WTC11 (cell line): Measurements from ENCODE around the gene IRX2. TPM values are rescaled to one million over a fixed set of nuclear protein-coding genes. Genes with fewer than 3 reads are reported as not detected.
A peak's percentile ranks its signal among the peaks of the same experiment; 100 is the strongest.

ENCODE experiments used
- ATAC-seq: fragments of 200-7000 bp; cut with Tn5 transposase; 2 replicates; pipeline ENCODE4 v1.10.0; 2021; ENCODE audit warnings: mild to moderate bottlenecking, moderate library complexity
- CTCF ChIA-PET: fragments of 300-600 bp; sonication (Branson Sonifier 250); formaldehyde crosslinking; loops from one replicate; lab custom pipeline; 2021; ENCODE audit warnings: antibody characterized with exemption; lab: Charles Lee
- POLR2A ChIA-PET: fragments of 350-600 bp; sonication (Branson Sonifier 250); formaldehyde crosslinking; loops from one replicate; lab custom pipeline; 2021; ENCODE audit warnings: antibody characterized with exemption; lab: Charles Lee
- DNase-seq: peaks from one replicate; pipeline ENCODE4 v3.0.0; 2021; ENCODE audit warnings: low spot score
- H3K27ac Mint-ChIP-seq: 2 replicates; pipeline ENCODE4 v1.8.0; 2021; ENCODE audit warnings: mixed read lengths
- H3K27me3 Mint-ChIP-seq: 2 replicates; pipeline ENCODE4 v1.8.0; 2021; ENCODE audit warnings: low read depth, mild to moderate bottlenecking, moderate library complexity, mixed read lengths
- H3K36me3 Mint-ChIP-seq: 2 replicates; pipeline ENCODE4 v1.8.0; 2021; ENCODE audit warnings: mixed read lengths
- H3K4me1 Mint-ChIP-seq: 2 replicates; pipeline ENCODE4 v1.8.0; 2022; ENCODE audit warnings: mixed read lengths
- H3K4me3 Mint-ChIP-seq: 2 replicates; pipeline ENCODE4 v1.8.0; 2021; ENCODE audit warnings: mild to moderate bottlenecking, moderate library complexity, mixed read lengths
- H3K9me3 Mint-ChIP-seq: 2 replicates; pipeline ENCODE4 v1.8.0; 2021; ENCODE audit warnings: mixed read lengths
- CREB1 ChIP-seq: sonication (generic); formaldehyde crosslinking; IDR thresholded peaks from 2 replicates; pipeline ENCODE4 v1.8.0; 2023; ENCODE audit warnings: mild to moderate bottlenecking, missing genetic modification reagents
- ELF4 ChIP-seq: sonication (generic); formaldehyde crosslinking; IDR thresholded peaks from 2 replicates; pipeline ENCODE4 v1.8.1; 2022; ENCODE audit warnings: low read depth, mild to moderate bottlenecking, moderate library complexity, missing genetic modification reagents
- GRHL2 ChIP-seq: fragments of 250-450 bp; sonication (Bioruptor Pico); IDR thresholded peaks from 2 replicates; pipeline ENCODE4 v1.8.0; 2022; ENCODE audit warnings: mild to moderate bottlenecking, moderate library complexity; ENCODE audit not compliant: insufficient replicate concordance, severe bottlenecking
- GTF2I ChIP-seq: fragments of 250-450 bp; sonication (Bioruptor Pico); conservative IDR thresholded peaks from 2 replicates; pipeline ENCODE4 v1.4.0; 2021; ENCODE audit warnings: mild to moderate bottlenecking
- JUN ChIP-seq: sonication (generic); formaldehyde crosslinking; IDR thresholded peaks from 2 replicates; pipeline ENCODE4 v1.8.0; 2023; ENCODE audit warnings: mild to moderate bottlenecking, missing genetic modification reagents
- MYBL2 ChIP-seq: sonication (generic); formaldehyde crosslinking; IDR thresholded peaks from 2 replicates; pipeline ENCODE4 v1.8.1; 2023; ENCODE audit warnings: mild to moderate bottlenecking, moderate library complexity, missing genetic modification reagents
- PRRX2 ChIP-seq: fragments of 250-450 bp; sonication (Bioruptor Pico); IDR thresholded peaks from 2 replicates; pipeline ENCODE4 v1.8.0; 2021; ENCODE audit warnings: mild to moderate bottlenecking
- RELA ChIP-seq: sonication (generic); formaldehyde crosslinking; IDR thresholded peaks from 2 replicates; pipeline ENCODE4 v1.8.1; 2022; ENCODE audit warnings: missing genetic modification reagents, mild to moderate bottlenecking, borderline replicate concordance
- RORB ChIP-seq: fragments of 250-450 bp; sonication (Bioruptor Pico); IDR thresholded peaks from 2 replicates; pipeline ENCODE4 v1.9.0; 2021; ENCODE audit warnings: mild to moderate bottlenecking
- SP1 ChIP-seq: sonication (generic); formaldehyde crosslinking; conservative IDR thresholded peaks from 2 replicates; pipeline ENCODE4 v1.8.1; 2022; ENCODE audit warnings: missing genetic modification reagents
- TEAD4 ChIP-seq: sonication (generic); formaldehyde crosslinking; IDR thresholded peaks from 2 replicates; pipeline ENCODE4 v1.8.0; 2022; ENCODE audit warnings: mild to moderate bottlenecking, missing genetic modification reagents
- ZNF317 ChIP-seq: sonication (generic); formaldehyde crosslinking; IDR thresholded peaks from 2 replicates; pipeline ENCODE4 v1.8.1; 2023; ENCODE audit warnings: low read depth, mild to moderate bottlenecking, moderate library complexity, missing genetic modification reagents, borderline replicate concordance
- ZNF416 ChIP-seq: fragments of 250-450 bp; sonication (Bioruptor Pico); IDR thresholded peaks from 2 replicates; pipeline ENCODE4 v1.9.0; 2021; ENCODE audit warnings: mild to moderate bottlenecking, inconsistent platforms
- ZNF671 ChIP-seq: fragments of 250-450 bp; sonication (Bioruptor Pico); IDR thresholded peaks from 2 replicates; pipeline ENCODE4 v1.8.0; 2021; ENCODE audit warnings: mild to moderate bottlenecking
- total RNA-seq: library from RNA; stranded (reverse); gene quantifications from 3 replicates; pipeline ENCODE4 v1.2.3, GENCODE V29; 2021
- TF ChIP-seq, protein P1 (sequence below): sonication (generic); formaldehyde crosslinking; IDR thresholded peaks from 2 replicates; pipeline ENCODE4 v1.8.1; 2022; ENCODE audit warnings: missing genetic modification reagents, borderline replicate concordance
- TF ChIP-seq, protein P2 (sequence below): sonication (generic); formaldehyde crosslinking; IDR thresholded peaks from 2 replicates; pipeline ENCODE4 v1.8.0; 2022; ENCODE audit warnings: mild to moderate bottlenecking, missing genetic modification reagents
- TF ChIP-seq, protein P3 (sequence below): fragments of 250-450 bp; sonication (Bioruptor Pico); IDR thresholded peaks from 2 replicates; pipeline ENCODE4 v2.1.2; 2022; ENCODE audit warnings: mild to moderate bottlenecking, moderate library complexity
- TF ChIP-seq, protein P4 (sequence below): sonication (generic); formaldehyde crosslinking; IDR thresholded peaks from 2 replicates; pipeline ENCODE4 v1.8.1; 2023; ENCODE audit warnings: mild to moderate bottlenecking, missing genetic modification reagents, borderline replicate concordance
- TF ChIP-seq, protein P5 (sequence below): sonication (generic); formaldehyde crosslinking; IDR thresholded peaks from 2 replicates; pipeline ENCODE4 v1.8.0; 2022; ENCODE audit warnings: mild to moderate bottlenecking, missing genetic modification reagents
- TF ChIP-seq, protein P6 (sequence below): fragments of 200-600 bp; IDR thresholded peaks from 2 replicates; pipeline ENCODE4 v1.8.0; 2022; ENCODE audit warnings: antibody characterized with exemption

IRX2 gene
- total RNA-seq, 1 experiment from 2014 or later: 63.2 TPM

DNA sequence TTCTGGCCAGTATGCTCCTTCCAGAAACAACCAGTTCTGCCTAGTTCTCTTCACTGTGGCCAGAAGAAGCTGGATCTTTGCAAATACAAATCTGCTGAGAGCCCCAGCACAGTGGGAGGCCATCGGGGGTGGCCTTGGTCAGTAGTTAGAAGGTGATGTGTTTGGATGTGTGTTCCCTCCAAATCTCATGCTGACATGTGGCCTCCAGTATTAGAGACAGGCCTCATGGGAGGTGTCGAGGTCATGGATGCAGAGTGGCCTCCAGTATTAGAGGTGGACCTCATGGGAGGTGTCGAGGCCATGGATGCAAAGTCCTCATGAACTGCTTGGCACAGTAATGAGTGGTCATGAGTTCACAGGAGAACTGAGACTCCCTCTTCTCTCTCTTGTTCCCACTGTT lies 7.6 kb upstream of the IRX2 start:
- ATAC-seq: no peak
- Mint-ChIP-seq H3K27ac (no peak overlapping the region), H3K9me3 (no peaks in the 10 kb centered on the region), H3K4me1 (peaks cover 62% of the 10 kb centered on the region), H3K27me3 (peaks cover 69% of the 10 kb centered on the region), H3K36me3 (peaks cover 2% of the 10 kb centered on the region; the same call in 1 of the 2 replicates), H3K4me3 (no peak overlapping the region)
- no peak for DNase-seq
- CTCF ChIA-PET: interaction anchor here (1.2 kb wide), 1 partner anchor 46 kb away, joined by 4 read pairs; no protein-coding TSS in a partner anchor
- POLR2A ChIA-PET: interaction anchor here (1.0 kb wide), 1 partner anchor 9 kb away, joined by 3 read pairs; no protein-coding TSS in a partner anchor
- TF ChIP-seq, protein P1, sequence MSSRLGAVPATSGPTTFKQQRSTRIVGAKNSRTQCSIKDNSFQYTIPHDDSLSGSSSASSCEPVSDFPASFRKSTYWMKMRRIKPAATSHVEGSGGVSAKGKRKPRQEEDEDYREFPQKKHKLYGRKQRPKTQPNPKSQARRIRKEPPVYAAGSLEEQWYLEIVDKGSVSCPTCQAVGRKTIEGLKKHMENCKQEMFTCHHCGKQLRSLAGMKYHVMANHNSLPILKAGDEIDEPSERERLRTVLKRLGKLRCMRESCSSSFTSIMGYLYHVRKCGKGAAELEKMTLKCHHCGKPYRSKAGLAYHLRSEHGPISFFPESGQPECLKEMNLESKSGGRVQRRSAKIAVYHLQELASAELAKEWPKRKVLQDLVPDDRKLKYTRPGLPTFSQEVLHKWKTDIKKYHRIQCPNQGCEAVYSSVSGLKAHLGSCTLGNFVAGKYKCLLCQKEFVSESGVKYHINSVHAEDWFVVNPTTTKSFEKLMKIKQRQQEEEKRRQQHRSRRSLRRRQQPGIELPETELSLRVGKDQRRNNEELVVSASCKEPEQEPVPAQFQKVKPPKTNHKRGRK (CRISPR knock-in tag): no peak
- TF ChIP-seq, protein P2, sequence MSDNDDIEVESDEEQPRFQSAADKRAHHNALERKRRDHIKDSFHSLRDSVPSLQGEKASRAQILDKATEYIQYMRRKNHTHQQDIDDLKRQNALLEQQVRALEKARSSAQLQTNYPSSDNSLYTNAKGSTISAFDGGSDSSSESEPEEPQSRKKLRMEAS (CRISPR knock-in tag): peak; percentile 68

DNA sequence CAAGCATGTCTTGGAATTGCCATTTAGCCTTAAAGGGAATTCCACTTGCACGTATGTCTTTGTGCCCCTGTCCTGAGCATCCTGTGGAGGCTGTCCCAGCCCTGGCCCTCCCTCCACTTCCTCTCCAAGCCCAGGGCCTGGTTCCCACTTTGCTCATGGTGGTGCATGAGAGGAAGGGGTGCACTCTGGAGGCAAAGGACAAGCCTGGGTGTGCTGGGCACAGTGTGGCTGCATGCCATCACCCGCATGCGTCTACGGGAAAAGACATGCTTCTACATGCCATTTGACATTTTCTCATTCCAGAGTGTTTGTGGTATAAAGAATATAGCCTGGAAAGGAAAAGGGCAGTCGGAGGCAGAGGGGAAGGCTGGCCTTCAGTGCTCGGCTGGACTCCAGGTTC lies 7.2 kb upstream of the IRX2 start:
- DNase-seq (no peak), ATAC-seq (no peak)
- H3K27me3 Mint-ChIP-seq: peaks cover 67% of the 10 kb centered on the region
- H3K9me3 Mint-ChIP-seq: no peaks in the 10 kb centered on the region
- H3K27ac Mint-ChIP-seq: no peak overlapping the region
- CTCF ChIA-PET: no interaction called here
- peaks cover 2% of the 10 kb centered on the region; the same call in 1 of the 2 replicates for H3K36me3 Mint-ChIP-seq
- POLR2A ChIA-PET: interaction anchor here (1.0 kb wide), 1 partner anchor 9 kb away, joined by 3 read pairs; no protein-coding TSS in a partner anchor
- peaks cover 63% of the 10 kb centered on the region for H3K4me1 Mint-ChIP-seq
- TF ChIP-seq, protein P3, sequence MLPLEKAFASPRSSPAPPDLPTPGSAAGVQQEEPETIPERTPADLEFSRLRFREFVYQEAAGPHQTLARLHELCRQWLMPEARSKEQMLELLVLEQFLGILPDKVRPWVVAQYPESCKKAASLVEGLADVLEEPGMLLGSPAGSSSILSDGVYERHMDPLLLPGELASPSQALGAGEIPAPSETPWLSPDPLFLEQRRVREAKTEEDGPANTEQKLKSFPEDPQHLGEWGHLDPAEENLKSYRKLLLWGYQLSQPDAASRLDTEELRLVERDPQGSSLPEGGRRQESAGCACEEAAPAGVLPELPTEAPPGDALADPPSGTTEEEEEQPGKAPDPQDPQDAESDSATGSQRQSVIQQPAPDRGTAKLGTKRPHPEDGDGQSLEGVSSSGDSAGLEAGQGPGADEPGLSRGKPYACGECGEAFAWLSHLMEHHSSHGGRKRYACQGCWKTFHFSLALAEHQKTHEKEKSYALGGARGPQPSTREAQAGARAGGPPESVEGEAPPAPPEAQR (CRISPR knock-in tag): no peak
- TF ChIP-seq RELA (CRISPR knock-in tag) (no peak), MYBL2 (CRISPR knock-in tag) (no peak), PRRX2 (CRISPR knock-in tag) (no peak), GTF2I (CRISPR knock-in tag) (no peak), CREB1 (CRISPR knock-in tag) (no peak), ZNF317 (no peak), SP1 (CRISPR knock-in tag) (no peak), GRHL2 (CRISPR knock-in tag) (no peak), ELF4 (CRISPR knock-in tag) (no peak), TEAD4 (CRISPR knock-in tag) (no peak), ZNF416 (CRISPR knock-in tag) (no peak), ZNF671 (CRISPR knock-in tag) (no peak), RORB (no peak), JUN (no peak)
- TF ChIP-seq, protein P4, sequence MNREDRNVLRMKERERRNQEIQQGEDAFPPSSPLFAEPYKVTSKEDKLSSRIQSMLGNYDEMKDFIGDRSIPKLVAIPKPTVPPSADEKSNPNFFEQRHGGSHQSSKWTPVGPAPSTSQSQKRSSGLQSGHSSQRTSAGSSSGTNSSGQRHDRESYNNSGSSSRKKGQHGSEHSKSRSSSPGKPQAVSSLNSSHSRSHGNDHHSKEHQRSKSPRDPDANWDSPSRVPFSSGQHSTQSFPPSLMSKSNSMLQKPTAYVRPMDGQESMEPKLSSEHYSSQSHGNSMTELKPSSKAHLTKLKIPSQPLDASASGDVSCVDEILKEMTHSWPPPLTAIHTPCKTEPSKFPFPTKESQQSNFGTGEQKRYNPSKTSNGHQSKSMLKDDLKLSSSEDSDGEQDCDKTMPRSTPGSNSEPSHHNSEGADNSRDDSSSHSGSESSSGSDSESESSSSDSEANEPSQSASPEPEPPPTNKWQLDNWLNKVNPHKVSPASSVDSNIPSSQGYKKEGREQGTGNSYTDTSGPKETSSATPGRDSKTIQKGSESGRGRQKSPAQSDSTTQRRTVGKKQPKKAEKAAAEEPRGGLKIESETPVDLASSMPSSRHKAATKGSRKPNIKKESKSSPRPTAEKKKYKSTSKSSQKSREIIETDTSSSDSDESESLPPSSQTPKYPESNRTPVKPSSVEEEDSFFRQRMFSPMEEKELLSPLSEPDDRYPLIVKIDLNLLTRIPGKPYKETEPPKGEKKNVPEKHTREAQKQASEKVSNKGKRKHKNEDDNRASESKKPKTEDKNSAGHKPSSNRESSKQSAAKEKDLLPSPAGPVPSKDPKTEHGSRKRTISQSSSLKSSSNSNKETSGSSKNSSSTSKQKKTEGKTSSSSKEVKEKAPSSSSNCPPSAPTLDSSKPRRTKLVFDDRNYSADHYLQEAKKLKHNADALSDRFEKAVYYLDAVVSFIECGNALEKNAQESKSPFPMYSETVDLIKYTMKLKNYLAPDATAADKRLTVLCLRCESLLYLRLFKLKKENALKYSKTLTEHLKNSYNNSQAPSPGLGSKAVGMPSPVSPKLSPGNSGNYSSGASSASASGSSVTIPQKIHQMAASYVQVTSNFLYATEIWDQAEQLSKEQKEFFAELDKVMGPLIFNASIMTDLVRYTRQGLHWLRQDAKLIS (CRISPR knock-in tag): no peak
- TF ChIP-seq, protein P5, sequence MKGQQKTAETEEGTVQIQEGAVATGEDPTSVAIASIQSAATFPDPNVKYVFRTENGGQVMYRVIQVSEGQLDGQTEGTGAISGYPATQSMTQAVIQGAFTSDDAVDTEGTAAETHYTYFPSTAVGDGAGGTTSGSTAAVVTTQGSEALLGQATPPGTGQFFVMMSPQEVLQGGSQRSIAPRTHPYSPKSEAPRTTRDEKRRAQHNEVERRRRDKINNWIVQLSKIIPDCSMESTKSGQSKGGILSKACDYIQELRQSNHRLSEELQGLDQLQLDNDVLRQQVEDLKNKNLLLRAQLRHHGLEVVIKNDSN: no peak
- TF ChIP-seq, protein P1 (CRISPR knock-in tag): no peak
- TF ChIP-seq, protein P6, sequence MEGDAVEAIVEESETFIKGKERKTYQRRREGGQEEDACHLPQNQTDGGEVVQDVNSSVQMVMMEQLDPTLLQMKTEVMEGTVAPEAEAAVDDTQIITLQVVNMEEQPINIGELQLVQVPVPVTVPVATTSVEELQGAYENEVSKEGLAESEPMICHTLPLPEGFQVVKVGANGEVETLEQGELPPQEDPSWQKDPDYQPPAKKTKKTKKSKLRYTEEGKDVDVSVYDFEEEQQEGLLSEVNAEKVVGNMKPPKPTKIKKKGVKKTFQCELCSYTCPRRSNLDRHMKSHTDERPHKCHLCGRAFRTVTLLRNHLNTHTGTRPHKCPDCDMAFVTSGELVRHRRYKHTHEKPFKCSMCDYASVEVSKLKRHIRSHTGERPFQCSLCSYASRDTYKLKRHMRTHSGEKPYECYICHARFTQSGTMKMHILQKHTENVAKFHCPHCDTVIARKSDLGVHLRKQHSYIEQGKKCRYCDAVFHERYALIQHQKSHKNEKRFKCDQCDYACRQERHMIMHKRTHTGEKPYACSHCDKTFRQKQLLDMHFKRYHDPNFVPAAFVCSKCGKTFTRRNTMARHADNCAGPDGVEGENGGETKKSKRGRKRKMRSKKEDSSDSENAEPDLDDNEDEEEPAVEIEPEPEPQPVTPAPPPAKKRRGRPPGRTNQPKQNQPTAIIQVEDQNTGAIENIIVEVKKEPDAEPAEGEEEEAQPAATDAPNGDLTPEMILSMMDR: no peak
- TF ChIP-seq, all 79 proteins: peak for 0
- H3K4me3 Mint-ChIP-seq: no peak overlapping the region
